ENCODE results near the gene GPR84. TPM values are rescaled to one million over a fixed set of nuclear protein-coding genes. Genes with fewer than 3 reads are reported as not detected.
"Not testable (repeated sequence)": the region's sequence is repeated elsewhere in the genome, so short reads cannot be mapped to it uniquely, and the experiment has no call there.

GPR84 gene
- total RNA-seq, 2 donors from 2014 or later, result 0.57 to 0.99 TPM

DNA sequence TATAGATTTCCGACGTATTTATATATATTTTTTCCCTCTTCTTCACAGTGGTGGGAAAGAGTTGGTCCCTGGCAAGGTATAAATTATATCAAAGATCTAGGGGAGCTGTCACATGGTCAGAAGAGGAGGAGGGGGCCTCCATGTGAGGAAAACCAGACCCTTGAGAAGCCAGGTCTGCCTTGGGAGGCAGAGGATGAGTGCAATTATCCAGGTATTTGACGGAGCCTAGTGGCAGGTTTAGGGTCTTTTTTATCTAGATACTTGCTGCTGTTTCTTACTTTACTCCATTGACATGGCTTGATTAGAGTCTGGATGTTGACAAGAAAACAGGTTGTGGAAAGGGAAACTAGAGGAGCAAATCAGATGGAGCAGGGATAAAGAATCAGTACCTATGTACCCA, 33.8 kb downstream of the GPR84 start:
- peak overlapping the region; percentile 36 for H3K4me3 Mint-ChIP-seq
- H3K27ac Mint-ChIP-seq, result peak overlapping the region; percentile 82
- no peak for ATAC-seq
- no peaks in the 10 kb centered on the region for H3K27me3 Mint-ChIP-seq
- no peaks in the 10 kb centered on the region for H3K36me3 Mint-ChIP-seq (ENCODE audit: low read depth)
- no peak for DNase-seq
- no peaks in the 10 kb centered on the region for H3K9me3 ChIP-seq (ENCODE audit: control insufficient read depth, low read length, poor library complexity, severe bottlenecking)
- H3K4me1 Mint-ChIP-seq, result peaks cover 27% of the 10 kb centered on the region

DNA sequence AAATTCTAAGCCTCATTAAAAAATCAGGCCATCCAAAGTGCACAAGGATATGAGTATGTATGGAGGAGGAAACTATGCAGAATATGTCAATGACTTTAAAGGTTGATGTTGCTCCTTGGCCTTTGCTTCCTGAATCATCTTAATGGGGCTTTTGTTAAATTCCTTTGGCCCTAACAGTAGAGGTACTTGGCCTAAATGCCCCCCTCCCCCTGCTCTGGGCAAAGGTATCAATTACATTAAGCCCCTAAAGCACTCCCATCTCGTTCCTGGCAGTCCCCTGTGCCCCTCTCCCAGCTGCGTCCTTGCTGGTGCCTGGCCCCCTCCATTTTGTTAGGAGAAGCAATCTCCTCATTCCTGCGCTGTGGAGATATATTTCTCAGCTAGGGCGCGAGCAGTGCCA, 34.5 kb downstream of the GPR84 start:
- Mint-ChIP-seq H3K36me3 (ENCODE audit: low read depth) (peaks cover 3% of the 10 kb centered on the region), H3K27ac (peak overlapping the region; percentile 82), H3K4me1 (peaks cover 33% of the 10 kb centered on the region), H3K27me3 (no peaks in the 10 kb centered on the region), H3K4me3 (no peak overlapping the region)
- ATAC-seq, result no peak
- H3K9me3 ChIP-seq (ENCODE audit: control insufficient read depth, low read length, poor library complexity, severe bottlenecking), result no peaks in the 10 kb centered on the region
- DNase-seq, result no peak

DNA sequence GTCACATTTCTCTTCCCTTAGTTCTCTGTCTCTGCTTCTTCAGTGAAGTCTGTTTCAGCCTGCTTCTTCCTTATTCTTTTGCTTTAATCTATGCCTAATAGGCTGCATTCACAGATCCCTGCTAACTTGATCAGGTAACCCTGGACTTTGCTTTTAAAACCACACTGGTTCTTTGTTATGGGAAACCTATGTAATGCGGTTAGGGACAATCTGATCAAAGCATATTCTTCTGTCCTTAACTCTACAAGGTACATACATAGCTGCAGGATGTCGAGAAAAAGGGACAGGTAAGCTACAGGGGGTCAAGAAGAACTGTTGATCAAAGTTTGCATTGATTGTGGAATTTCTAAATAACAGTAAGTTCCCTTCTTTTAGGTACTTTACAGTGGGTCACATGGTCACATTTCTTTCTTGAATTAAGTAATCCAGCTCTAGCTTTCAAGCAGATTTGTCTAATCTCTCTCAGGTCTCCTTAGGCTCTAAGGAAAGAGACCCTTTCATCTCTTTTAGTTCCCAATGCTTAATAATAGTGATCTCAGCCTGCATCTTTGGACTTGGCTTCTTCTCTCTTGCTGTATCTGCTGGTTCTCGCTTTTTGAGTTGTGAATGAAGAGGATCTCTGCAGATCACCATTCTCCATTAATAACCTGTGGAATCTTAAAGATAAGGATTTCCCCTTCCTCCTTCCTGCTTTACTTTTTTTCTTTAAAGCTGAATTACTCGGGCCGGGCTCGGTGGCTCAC, 35.5 kb downstream of the GPR84 start:
- no peaks in the 10 kb centered on the region for H3K9me3 ChIP-seq (ENCODE audit: control insufficient read depth, low read length, poor library complexity, severe bottlenecking)
- no peak for ATAC-seq
- DNase-seq, result no peak
- H3K27ac Mint-ChIP-seq, result peak overlapping the region; percentile 82
- H3K4me3 Mint-ChIP-seq, result no peak overlapping the region
- no peaks in the 10 kb centered on the region for H3K27me3 Mint-ChIP-seq
- peaks cover 37% of the 10 kb centered on the region for H3K4me1 Mint-ChIP-seq
- H3K36me3 Mint-ChIP-seq (ENCODE audit: low read depth), result peaks cover 3% of the 10 kb centered on the region

DNA sequence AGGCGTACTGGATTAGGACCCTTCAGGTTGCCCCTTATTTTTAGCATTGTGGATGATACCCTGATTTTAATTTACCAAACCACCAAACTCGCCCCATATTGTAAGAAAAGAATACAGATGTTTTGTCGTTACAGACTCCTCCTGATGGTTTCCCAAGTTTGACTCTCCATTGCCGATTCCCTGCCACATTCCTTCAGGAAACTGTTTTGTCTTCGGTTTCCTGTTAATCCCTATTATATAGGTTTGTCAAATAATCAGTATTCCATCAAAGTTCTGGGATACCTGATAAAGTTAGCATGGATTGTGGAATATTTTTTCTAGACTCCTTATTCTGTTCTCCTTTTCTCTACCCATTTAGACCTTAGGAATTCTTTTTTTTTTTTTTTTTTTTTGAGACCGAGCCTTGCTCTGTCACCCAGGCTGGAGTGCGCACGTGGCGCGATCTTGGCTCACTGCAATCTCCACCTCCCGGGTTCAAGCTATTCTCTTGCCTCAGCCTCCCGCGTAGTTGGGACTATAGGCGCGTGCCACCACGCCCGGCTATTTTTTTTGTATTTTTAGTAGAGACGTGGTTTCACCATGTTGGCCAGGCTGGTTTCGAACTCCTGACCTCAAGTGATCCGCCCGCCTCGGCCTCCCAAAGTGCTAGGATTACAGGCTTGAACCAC, 38.7 kb downstream of the GPR84 start:
- H3K4me3 Mint-ChIP-seq, result peak overlapping the region; percentile 100
- H3K36me3 Mint-ChIP-seq (ENCODE audit: low read depth); H3K9me3 ChIP-seq (ENCODE audit: control insufficient read depth, low read length, poor library complexity, severe bottlenecking); ATAC-seq; H3K27me3 Mint-ChIP-seq; DNase-seq: not testable (repeated sequence)
- H3K27ac Mint-ChIP-seq, result peak overlapping the region; percentile 99
- H3K4me1 Mint-ChIP-seq, result peaks cover 35% of the 10 kb centered on the region

DNA sequence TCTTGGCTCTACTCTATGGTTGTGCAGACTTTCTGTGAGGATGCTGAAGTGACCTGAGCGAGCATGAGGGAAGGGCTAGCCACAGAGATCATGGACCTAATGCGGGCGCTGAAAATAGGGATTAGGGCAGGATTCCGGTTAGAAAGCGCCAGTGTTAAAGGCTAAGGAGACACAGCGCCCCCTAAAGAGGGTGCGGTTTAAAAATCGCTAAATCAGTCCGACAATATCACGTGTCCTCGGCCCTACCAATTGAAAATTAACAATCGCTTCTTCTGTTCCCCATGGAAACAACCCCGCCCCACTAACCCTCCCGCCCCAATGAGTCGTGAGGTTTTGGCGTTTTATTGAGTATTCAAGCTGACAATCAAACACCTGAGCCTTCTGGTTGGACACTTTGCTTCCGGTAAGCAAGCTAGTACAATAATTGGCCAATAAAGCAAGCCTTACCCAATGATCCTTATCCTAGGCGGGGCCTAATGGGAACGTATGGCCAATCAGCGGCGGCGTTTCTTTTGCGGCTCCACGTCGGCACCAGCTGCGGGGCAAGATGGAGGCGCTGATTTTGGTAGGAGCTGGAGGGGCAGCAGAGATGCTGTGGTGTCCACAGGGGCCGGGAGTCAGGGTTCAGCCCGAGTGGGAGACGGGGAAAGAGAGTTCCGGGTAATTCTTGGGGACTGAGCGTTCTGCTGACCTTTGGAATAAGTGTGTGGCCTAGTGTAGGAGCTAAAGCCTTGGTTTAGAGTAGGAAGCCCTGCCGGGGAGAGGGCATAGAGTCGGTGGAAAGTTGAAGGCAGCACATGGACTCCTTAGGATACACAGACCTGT, 39.5 kb downstream of the GPR84 start, which contains the start of gene COPZ1:
Gene COPZ1, plus strand, starts transcription at position 515 of the 825 bp plus-strand sequence. Its CDS starts 33 bp downstream, at position 548.
- Mint-ChIP-seq H3K27me3 (no peaks in the 10 kb centered on the region), H3K4me1 (peaks cover 30% of the 10 kb centered on the region), H3K36me3 (ENCODE audit: low read depth) (peaks cover 3% of the 10 kb centered on the region), H3K4me3 (peak within 1 kb of the TSS; percentile 100), H3K27ac (peak within 1 kb of the TSS; percentile 99)
- ATAC-seq (peak; percentile 96), DNase-seq (peak; percentile 78 to 88 (median 82))
- no peaks in the 10 kb centered on the region for H3K9me3 ChIP-seq (ENCODE audit: control insufficient read depth, low read length, poor library complexity, severe bottlenecking)

DNA sequence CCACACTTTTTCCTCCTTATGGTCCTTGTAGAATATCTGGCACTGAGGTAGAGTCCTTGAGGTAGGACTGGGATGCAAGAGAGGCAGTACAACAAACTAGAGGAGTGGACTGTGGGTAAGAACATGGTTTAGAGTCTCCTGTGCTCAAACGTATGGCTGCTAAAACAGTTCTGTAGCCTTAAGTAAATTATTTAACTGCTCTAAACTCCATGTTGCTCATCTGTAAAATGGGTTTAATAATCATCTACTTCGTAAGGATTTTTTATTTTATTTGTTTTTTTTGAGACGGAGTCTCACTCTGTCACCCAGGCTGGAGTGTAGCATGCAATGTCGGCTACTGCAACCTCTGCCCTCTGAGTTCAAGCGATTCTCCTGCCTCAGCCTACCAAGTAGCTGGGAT, 42.9 kb downstream of the GPR84 start:
- H3K27ac Mint-ChIP-seq, result no peak overlapping the region
- H3K27me3 Mint-ChIP-seq, result no peaks in the 10 kb centered on the region
- peaks cover 4% of the 10 kb centered on the region for H3K36me3 Mint-ChIP-seq (ENCODE audit: low read depth)
- ATAC-seq (no peak), DNase-seq (no peak)
- no peaks in the 10 kb centered on the region for H3K9me3 ChIP-seq (ENCODE audit: control insufficient read depth, low read length, poor library complexity, severe bottlenecking)
- peaks cover 14% of the 10 kb centered on the region for H3K4me1 Mint-ChIP-seq
- no peak overlapping the region for H3K4me3 Mint-ChIP-seq

Other genes with a start within 250 kb of the GPR84 start
- gene SMUG1, start 175.5 kb downstream of the GPR84 start, total RNA-seq, result 1 to 10 TPM; 8.6 to 9.2 TPM
- 10 to 100 TPM; 31.1 to 34.9 TPM for gene CBX5, start 84.4 kb downstream of the GPR84 start, total RNA-seq
- 1,000 to 10,000 TPM; 1,531 to 1,582 TPM for gene HNRNPA1, start 83.8 kb downstream of the GPR84 start, total RNA-seq
- 10 to 100 TPM in 1 of 2 donors, 1 to 10 TPM in 1; 2.5 to 26.4 TPM for gene NFE2, start 63.5 kb downstream of the GPR84 start, total RNA-seq
- gene COPZ1, start 39.4 kb downstream of the GPR84 start, total RNA-seq, result 10 to 100 TPM; 58.6 to 63.3 TPM
- gene ZNF385A, start 20.2 kb upstream of the GPR84 start, total RNA-seq, result 1 to 10 TPM; 3.4 to 5.7 TPM
- gene ITGA5, start 54.8 kb upstream of the GPR84 start, total RNA-seq, result 10 to 100 TPM; 61.6 to 71.4 TPM
- gene GTSF1, start 109.1 kb upstream of the GPR84 start, total RNA-seq, result 1 to 10 TPM; 3.7 to 3.9 TPM
- gene NCKAP1L, start 133.3 kb upstream of the GPR84 start, total RNA-seq, result 100 to 1,000 TPM; 127 to 136 TPM
- gene PDE1B, start 185.1 kb upstream of the GPR84 start, total RNA-seq, result 10 to 100 TPM; 11.6 to 12.5 TPM
- not detected for gene PPP1R1A, start 224.2 kb upstream of the GPR84 start, total RNA-seq